OCI-LY1 (cell line): Measurements from ENCODE around the gene NECTIN4.

Source experiments
- H2AFZ ChIP-seq: fragments of 200-600 bp; sonication (generic), shearing (Covaris generic); 2 replicates; pipeline ENCODE4 v1.6.0; 2014; ENCODE audit warnings: antibody characterized with exemption, mild to moderate bottlenecking, low read length
- H3F3A ChIP-seq: fragments of 200-600 bp; sonication (generic), shearing (Covaris generic); 2 replicates; pipeline ENCODE4 v1.6.0; 2014; ENCODE audit warnings: mild to moderate bottlenecking, antibody characterized with exemption, low read length, moderate library complexity; ENCODE audit not compliant: insufficient read depth
- H3K27ac ChIP-seq: fragments of 200-600 bp; sonication (generic); 2 replicates; pipeline ENCODE4 v1.5.1; 2014; ENCODE audit warnings: low read length, mixed run types, mild to moderate bottlenecking, low read depth; ENCODE audit not compliant: poor library complexity, severe bottlenecking
- H3K27me3 ChIP-seq: fragments of 200-600 bp; sonication (generic); 2 replicates; pipeline ENCODE4 v1.6.0; 2014; ENCODE audit warnings: antibody characterized with exemption, mild to moderate bottlenecking, low read length, moderate library complexity; ENCODE audit not compliant: insufficient read depth
- H3K36me3 ChIP-seq: fragments of 200-600 bp; sonication (generic); 2 replicates; pipeline ENCODE4 v1.6.1; 2014; ENCODE audit warnings: mild to moderate bottlenecking, antibody characterized with exemption, low read length, moderate library complexity, mixed read lengths; ENCODE audit not compliant: insufficient read depth
- H3K4me1 ChIP-seq: fragments of 200-600 bp; sonication (generic); 2 replicates; pipeline ENCODE4 v1.5.1; 2014; ENCODE audit warnings: mild to moderate bottlenecking, low read length, moderate library complexity; ENCODE audit not compliant: insufficient read depth, severe bottlenecking
- H3K4me2 ChIP-seq: fragments of 200-600 bp; sonication (generic), shearing (Covaris generic); 2 replicates; pipeline ENCODE4 v1.6.1; 2014; ENCODE audit warnings: low read length
- H3K4me3 ChIP-seq: fragments of 200-600 bp; sonication (generic); 2 replicates; pipeline ENCODE4 v1.5.1; 2014; ENCODE audit warnings: low read length, low read depth, mild to moderate bottlenecking, mixed read lengths; ENCODE audit not compliant: poor library complexity, severe bottlenecking
- H3K79me2 ChIP-seq: fragments of 200-600 bp; shearing (Covaris generic); 2 replicates; pipeline ENCODE4 v1.6.1; 2016; ENCODE audit warnings: mixed run types, low read length, mixed read lengths; ENCODE audit not compliant: insufficient read depth
- H3K9ac ChIP-seq: fragments of 200-600 bp; sonication (generic), shearing (Covaris generic); 2 replicates; pipeline ENCODE4 v1.6.1; 2014; ENCODE audit warnings: mild to moderate bottlenecking, low read length, mixed read lengths
- H3K9me2 ChIP-seq: fragments of 200-600 bp; sonication (generic), shearing (Covaris generic); 2 replicates; pipeline ENCODE4 v1.6.1; 2014; ENCODE audit warnings: low read depth, mild to moderate bottlenecking, low read length, mixed read lengths
- H3K9me3 ChIP-seq: fragments of 200-600 bp; shearing (Covaris generic); 2 replicates; pipeline ENCODE4 v1.6.1; 2014; ENCODE audit warnings: low read length, mixed read lengths
- H4K20me1 ChIP-seq: fragments of 200-600 bp; sonication (generic), shearing (Covaris generic); 2 replicates; pipeline ENCODE4 v1.6.0; 2016; ENCODE audit warnings: mild to moderate bottlenecking, low read length; ENCODE audit not compliant: insufficient read depth
- EZH2 ChIP-seq: fragments of 200-600 bp; sonication (generic), shearing (Covaris generic); IDR thresholded peaks from 2 replicates; pipeline ENCODE4 v1.8.0; 2017; ENCODE audit warnings: borderline replicate concordance, mixed run types, mild to moderate bottlenecking, antibody characterized with exemption, low read length, moderate library complexity, mixed read lengths
- TF ChIP-seq, protein P1 (sequence below): fragments of 200-600 bp; sonication (generic), shearing (Covaris generic); IDR thresholded peaks from 2 replicates; pipeline ENCODE4 v1.5.1; 2017; ENCODE audit warnings: mild to moderate bottlenecking, antibody characterized with exemption, low read length, moderate library complexity, mixed read lengths

The NECTIN4 gene

GRCh38 chr1:161048949-161049722, 40.2 kb downstream of the NECTIN4 start:
- no peak overlapping the region for H3K4me3 ChIP-seq
- TF ChIP-seq EZH2 = no peak
- TF ChIP-seq, protein P1, sequence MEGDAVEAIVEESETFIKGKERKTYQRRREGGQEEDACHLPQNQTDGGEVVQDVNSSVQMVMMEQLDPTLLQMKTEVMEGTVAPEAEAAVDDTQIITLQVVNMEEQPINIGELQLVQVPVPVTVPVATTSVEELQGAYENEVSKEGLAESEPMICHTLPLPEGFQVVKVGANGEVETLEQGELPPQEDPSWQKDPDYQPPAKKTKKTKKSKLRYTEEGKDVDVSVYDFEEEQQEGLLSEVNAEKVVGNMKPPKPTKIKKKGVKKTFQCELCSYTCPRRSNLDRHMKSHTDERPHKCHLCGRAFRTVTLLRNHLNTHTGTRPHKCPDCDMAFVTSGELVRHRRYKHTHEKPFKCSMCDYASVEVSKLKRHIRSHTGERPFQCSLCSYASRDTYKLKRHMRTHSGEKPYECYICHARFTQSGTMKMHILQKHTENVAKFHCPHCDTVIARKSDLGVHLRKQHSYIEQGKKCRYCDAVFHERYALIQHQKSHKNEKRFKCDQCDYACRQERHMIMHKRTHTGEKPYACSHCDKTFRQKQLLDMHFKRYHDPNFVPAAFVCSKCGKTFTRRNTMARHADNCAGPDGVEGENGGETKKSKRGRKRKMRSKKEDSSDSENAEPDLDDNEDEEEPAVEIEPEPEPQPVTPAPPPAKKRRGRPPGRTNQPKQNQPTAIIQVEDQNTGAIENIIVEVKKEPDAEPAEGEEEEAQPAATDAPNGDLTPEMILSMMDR = no peak
- H2AFZ ChIP-seq = no peak overlapping the region
- no peaks in the 10 kb centered on the region for H3K9me2 ChIP-seq
- H3K36me3 ChIP-seq = peaks cover 78% of the 10 kb centered on the region
- H3K4me1 ChIP-seq = peaks cover 22% of the 10 kb centered on the region
- H3K9me3 ChIP-seq = no peaks in the 10 kb centered on the region
- peaks cover 6% of the 10 kb centered on the region for H3K79me2 ChIP-seq
- no peak overlapping the region for H3K9ac ChIP-seq
- no peak overlapping the region for H3K27ac ChIP-seq
- no peak overlapping the region for H3K4me2 ChIP-seq
- no peaks in the 10 kb centered on the region for H3K27me3 ChIP-seq
- peaks cover 4% of the 10 kb centered on the region; the same call in 1 of the 2 replicates for H3F3A ChIP-seq
- no peaks in the 10 kb centered on the region for H4K20me1 ChIP-seq

- Histone ChIP-seq H3K36me3 (peaks cover 70% of the 10 kb centered on the region), H3K9me2 (no peaks in the 10 kb centered on the region), H3K9me3 (no peaks in the 10 kb centered on the region), H3F3A (peaks cover 4% of the 10 kb centered on the region; the same call in 1 of the 2 replicates), H3K4me1 (peaks cover 33% of the 10 kb centered on the region), H4K20me1 (no peaks in the 10 kb centered on the region), H3K9ac (peak overlapping the region; percentile 94; the same call in 1 of the 2 replicates), H2AFZ (no peak overlapping the region), H3K4me3 (no peak overlapping the region), H3K4me2 (peak overlapping the region; percentile 94; the same call in 1 of the 2 replicates), H3K27ac (peak overlapping the region; percentile 96), H3K27me3 (no peaks in the 10 kb centered on the region), H3K79me2 (peaks cover 7% of the 10 kb centered on the region)
- TF ChIP-seq, protein P1 = no peak
- TF ChIP-seq EZH2 = no peak
These were observed 41.6 kb downstream of the NECTIN4 start for GRCh38 chr1:161047436-161048420.

DNA sequence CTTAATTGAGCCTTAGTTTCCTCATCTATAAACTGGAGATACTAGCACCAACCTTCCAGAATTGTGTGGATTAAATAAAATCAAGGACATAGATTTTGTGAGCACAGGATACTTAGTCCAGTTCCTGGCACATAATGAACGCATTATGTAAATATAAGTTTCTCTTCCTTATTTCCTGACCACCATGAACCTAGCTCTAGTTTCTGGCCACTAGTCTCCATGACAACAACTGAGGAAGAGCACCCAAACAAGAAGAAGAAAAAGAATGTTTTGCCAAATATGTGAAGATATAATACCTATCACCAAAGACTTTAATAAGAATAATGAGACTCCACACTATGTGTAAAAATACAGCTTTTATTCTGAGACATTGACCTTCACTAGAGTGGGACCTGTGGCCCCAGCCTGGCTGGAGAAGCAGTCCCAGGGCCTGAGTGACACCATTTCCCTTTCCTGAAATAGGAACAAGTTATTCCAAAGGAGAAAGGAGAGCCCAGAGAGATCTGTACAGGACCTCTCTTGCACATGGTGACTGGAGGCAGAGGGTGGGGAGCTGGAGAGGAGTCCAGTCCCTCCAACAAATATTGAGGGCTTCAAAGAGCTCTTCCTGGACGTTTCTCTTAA, 42.6 kb downstream of the NECTIN4 start:
- Histone ChIP-seq H3K4me1 (peaks cover 35% of the 10 kb centered on the region), H3K27me3 (no peaks in the 10 kb centered on the region), H3K36me3 (peaks cover 71% of the 10 kb centered on the region), H3K27ac (peak overlapping the region; percentile 96), H4K20me1 (no peaks in the 10 kb centered on the region), H2AFZ (no peak overlapping the region), H3K9me3 (no peaks in the 10 kb centered on the region), H3K79me2 (peaks cover 7% of the 10 kb centered on the region), H3K9me2 (no peaks in the 10 kb centered on the region), H3K4me3 (peak overlapping the region; percentile 82), H3K4me2 (peak overlapping the region; percentile 94), H3K9ac (peak overlapping the region; percentile 94), H3F3A (peaks cover 4% of the 10 kb centered on the region; the same call in 1 of the 2 replicates)
- TF ChIP-seq, protein P1 = no peak
- no peak for TF ChIP-seq EZH2
